Measurements from ENCODE around the gene GPR143. TPM values are rescaled to one million over a fixed set of nuclear protein-coding genes. Genes with fewer than 3 reads are reported as not detected.

GPR143 gene
- total and polyA plus RNA-seq, 2 of the 4 experiments (the other 2 are of a cell fraction) = 0.07 TPM; not detected in 1

GRCh38 chrX:9738151-9738550, 27.5 kb downstream of the GPR143 start:
- Histone ChIP-seq H3K14ac (replicated peaks; ENCODE audit: low read depth, low read length) (no peak overlapping the region), H3K4me1 (ENCODE audit: control insufficient read depth, insufficient read depth, low read length) (no peaks in the 10 kb centered on the region), H4K91ac (ENCODE audit: insufficient read depth, low read depth, low read length) (no peak overlapping the region), H3K9me1 (ENCODE audit: insufficient read depth, low read length) (no peaks in the 10 kb centered on the region), H3K56ac (ENCODE audit: extremely low read depth, insufficient read depth, low read length) (no peak overlapping the region), H2BK15ac (ENCODE audit: low read depth, low read length) (no peak overlapping the region), H3K27ac (ENCODE audit: insufficient read depth, low read length) (no peak overlapping the region), H2AFZ (replicated peaks; ENCODE audit: low read length, poor library complexity) (no peak overlapping the region), H3K4me2 (ENCODE audit: low read depth, low read length) (no peak overlapping the region), H4K20me1 (ENCODE audit: insufficient read depth, low read length) (no peaks in the 10 kb centered on the region), H2BK20ac (ENCODE audit: low read depth, low read length) (no peak overlapping the region), H3K9ac (ENCODE audit: low read depth, low read length) (no peak overlapping the region), H2BK5ac (ENCODE audit: low read depth, low read length, poor library complexity, severe bottlenecking) (no peak overlapping the region), H3K4me3 (ENCODE audit: insufficient read depth, low read depth, low read length) (no peak overlapping the region), H3K23ac (ENCODE audit: low read depth, low read length) (no peak overlapping the region), H4K5ac (ENCODE audit: low read depth, low read length) (no peak overlapping the region), H4K8ac (ENCODE audit: low read depth in 2 of 2, low read length in 2 of 2) (no peak overlapping the region), H2AK5ac (ENCODE audit: low read depth, low read length) (no peak overlapping the region), H3K27me3 (ENCODE audit: control insufficient read depth, insufficient read depth, low read length) (peaks cover 5% of the 10 kb centered on the region), H3K9me3 (ENCODE audit: control insufficient read depth, insufficient read depth, low read length) (no peaks in the 10 kb centered on the region; the same call in 1 of the 2 replicates), H3K79me1 (ENCODE audit: low read depth in 1 of 2, low read length in 2 of 2) (no peaks in the 10 kb centered on the region), H3K18ac (ENCODE audit: low read depth, low read length) (no peak overlapping the region), H2AK9ac (replicated peaks; ENCODE audit: low read depth, low read length, poor library complexity) (no peak overlapping the region), H3K36me3 (ENCODE audit: control insufficient read depth, insufficient read depth, low read length) (no peaks in the 10 kb centered on the region), H3K4ac (ENCODE audit: low read depth, low read length) (no peak overlapping the region), H2BK120ac (ENCODE audit: low read depth, low read length) (no peak overlapping the region)
- ATAC-seq (ENCODE audit: low read depth) = no peak
- BruUV-seq (replicated peaks) = no TSS peak
- TF ChIP-seq ELK1 (IDR thresholded peaks at IDR 0.05; ENCODE audit: borderline replicate concordance, low read depth, low read length) (no peak), MAFK (IDR thresholded peaks at IDR 0.05; ENCODE audit: low read depth, low read length) (no peak)
- TF ChIP-seq, protein P1, sequence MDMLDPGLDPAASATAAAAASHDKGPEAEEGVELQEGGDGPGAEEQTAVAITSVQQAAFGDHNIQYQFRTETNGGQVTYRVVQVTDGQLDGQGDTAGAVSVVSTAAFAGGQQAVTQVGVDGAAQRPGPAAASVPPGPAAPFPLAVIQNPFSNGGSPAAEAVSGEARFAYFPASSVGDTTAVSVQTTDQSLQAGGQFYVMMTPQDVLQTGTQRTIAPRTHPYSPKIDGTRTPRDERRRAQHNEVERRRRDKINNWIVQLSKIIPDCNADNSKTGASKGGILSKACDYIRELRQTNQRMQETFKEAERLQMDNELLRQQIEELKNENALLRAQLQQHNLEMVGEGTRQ (IDR thresholded peaks at IDR 0.05; ENCODE audit: low read depth, low read length) = no peak
- dilution Hi-C loops (cut with HindIII; ENCODE audit: low sequenced_read_pairs, unreplicated experiment) (no loop called here), in situ Hi-C loops (cut with MboI; ENCODE audit: low sequenced_read_pairs) (no loop called here), intact Hi-C loops (cut with micrococcal nuclease) (no loop called here)
- no peak for DNase-seq
- POLR2A ChIA-PET (ENCODE audit: unreplicated experiment) = no interaction called here
- WGBS, 2 experiments (ENCODE audit: extremely low coverage in 2 of 2, insufficient read length in 1 of 2) = 0% methylated on average over 1 of the region's 3 CpGs; no CpG with 5 or more reads in 1 of the 2 experiments
- CTCF ChIA-PET = no interaction called here
